ENCODE data around the gene PLXNC1. TPM values are rescaled to one million over a fixed set of nuclear protein-coding genes. Genes with fewer than 3 reads are reported as not detected.

Gene PLXNC1
- total and polyA plus RNA-seq, 2 of the 8 experiments (the other 6 are each of a cell fraction or from before 2014, with no cell fraction given) = 0.83 to 2.0 TPM

DNA sequence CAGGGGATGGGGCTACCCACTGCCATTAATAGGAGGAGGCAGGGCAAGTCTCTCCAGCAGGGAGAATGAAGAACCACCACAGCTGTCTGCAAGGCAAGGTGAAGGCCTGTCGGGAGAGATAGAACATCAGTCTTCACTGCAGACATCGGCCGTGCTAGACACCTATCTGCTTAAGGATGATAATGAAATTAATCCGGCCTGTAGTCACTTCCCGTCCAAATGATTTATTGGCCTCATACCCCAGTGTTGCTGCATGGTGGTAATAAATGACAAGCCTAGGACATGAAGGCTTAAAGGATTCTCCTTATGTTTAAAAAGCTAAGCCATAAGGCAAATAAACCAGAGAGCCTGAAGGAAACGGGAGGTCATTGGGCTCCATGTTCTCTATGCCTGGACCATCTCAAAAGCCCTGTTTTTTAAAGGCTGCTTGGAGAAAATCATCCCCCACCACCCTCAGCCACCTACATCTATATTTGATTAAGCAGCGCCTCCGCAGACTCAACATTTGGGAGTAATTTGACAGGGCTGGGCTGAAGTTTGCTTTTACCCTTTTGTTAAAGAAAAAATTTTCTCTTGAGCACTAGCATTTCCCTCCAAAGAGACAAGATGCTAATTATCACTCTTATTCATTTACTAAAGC, 137.7 kb downstream of the PLXNC1 start (continued):
- no peak for TF ChIP-seq SIN3A (conservative IDR thresholded peaks at IDR 0.05 in 1 of 2, IDR thresholded peaks at IDR 0.05 in 1 of 2; ENCODE audit: low read depth in 1 of 2, low read length in 2 of 2)
